GM18868 (cell line): ENCODE data around the gene SERBP1.

Source experiments
- ATAC-seq: cut with Tn5 transposase; IDR thresholded peaks from one replicate; pipeline ENCODE4 v1.9.1; 2021; ENCODE audit warnings: mild to moderate bottlenecking, moderate library complexity; ENCODE audit not compliant: unreplicated experiment

SERBP1 gene

DNA sequence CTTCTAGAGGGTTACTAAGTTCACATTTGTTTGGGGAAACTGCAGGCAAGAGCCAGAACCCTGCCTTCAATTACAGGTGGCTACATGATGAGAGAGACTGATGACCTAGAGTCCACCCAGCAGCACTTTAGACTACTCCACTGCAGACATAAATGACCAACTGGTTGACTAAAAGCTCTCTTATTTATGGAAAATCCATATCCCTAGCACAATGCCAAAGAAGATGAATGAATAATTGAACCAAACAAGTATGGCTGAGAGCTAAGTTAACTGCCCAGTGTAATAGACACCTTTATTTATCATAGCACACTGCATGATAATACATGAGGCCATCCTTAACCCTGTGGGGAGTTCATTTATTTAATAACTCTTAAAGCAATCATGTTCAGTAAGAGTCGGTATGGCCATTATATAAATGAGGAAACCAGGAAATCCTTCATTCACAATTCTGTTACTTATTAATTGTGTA lies 62.1 kb downstream of the SERBP1 start:
- no peak for ATAC-seq

DNA sequence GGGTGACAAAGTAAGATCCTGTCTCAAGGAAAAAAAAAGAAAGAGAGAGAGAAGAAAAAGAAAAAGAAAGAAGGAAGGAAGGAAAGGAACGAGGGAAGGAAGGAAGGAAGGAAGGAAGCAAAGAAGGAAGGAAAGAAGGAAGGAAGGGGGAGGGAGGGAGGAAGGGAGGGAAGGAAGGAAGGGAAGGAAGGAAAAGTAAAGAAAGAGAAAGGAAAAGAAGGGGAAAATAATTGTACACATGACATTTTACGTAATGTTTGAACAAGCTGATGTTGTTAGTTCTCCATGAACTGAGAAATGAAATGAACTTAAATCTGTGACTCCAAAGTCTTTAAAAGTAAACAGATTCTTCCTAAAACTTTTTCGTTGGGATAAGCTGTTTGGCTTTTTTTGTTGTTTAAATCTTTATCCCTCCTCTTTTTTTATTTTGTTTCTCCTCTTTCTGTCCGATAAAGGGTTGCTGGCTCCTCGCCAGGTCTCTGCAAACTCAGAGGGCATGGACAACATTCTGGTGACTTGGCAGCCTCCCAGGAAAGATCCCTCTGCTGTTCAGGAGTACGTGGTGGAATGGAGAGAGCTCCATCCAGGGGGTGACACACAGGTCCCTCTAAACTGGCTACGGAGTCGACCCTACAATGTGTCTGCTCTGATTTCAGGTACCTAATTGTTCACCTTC lies 62.7 kb downstream of the SERBP1 start:
- no peak for ATAC-seq

DNA sequence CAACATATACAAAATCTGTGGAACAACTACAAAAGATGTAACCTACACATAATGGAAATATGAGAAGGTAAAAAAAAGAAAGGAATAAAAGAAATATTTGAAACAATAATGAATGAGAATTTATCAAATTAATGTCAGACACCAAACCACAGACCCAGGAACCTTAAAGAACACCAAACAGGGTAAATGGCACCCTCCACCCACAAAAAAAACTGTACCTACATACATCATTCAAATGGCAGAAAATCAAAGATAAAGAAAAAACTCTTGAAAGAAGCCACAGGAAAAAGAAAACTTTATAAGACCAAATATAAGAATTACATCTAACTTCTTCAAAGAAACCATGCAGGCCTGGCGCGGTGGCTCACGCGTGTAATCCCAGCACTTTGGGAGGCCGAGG lies 68.6 kb downstream of the SERBP1 start:
- ATAC-seq: no peak

DNA sequence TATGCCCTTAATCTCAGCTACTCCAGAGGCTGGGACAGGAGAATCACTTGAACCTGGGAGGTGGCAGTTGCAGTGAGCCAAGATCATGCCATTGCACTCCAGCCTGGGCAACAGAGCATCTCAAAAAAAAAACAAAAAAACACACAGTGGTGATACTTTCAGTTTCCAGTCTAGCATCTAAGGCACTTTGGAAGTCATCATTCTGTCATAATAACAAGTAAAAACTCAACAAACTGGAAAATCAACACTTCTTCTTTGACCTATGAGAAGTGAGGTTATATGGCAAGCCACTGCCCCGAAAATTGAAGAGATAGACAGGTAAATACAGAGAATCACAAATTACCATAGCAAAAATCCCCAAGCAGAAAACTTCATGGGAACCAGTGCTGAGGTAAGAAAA lies 70.6 kb downstream of the SERBP1 start:
- no peak for ATAC-seq
